AG10803 (cell line): ENCODE results near the gene PODXL2.

Experiments
- DNase-seq: peaks from one replicate; pipeline ENCODE4 v3.0.0; 2010; ENCODE audit warnings: low read depth
- H3K4me3 ChIP-seq: 2 replicates; pipeline ENCODE4 v1.5.1; 2011; ENCODE audit warnings: mild to moderate bottlenecking, low read length, control low read depth
- CTCF ChIP-seq: conservative IDR thresholded peaks from 2 replicates; pipeline ENCODE4 v1.5.1; 2011; ENCODE audit warnings: mild to moderate bottlenecking, low read length, control low read depth, inconsistent platforms

Gene PODXL2

GRCh38 chr3:127660621-127661251 is 31.8 kb downstream of the PODXL2 start:
- no peak overlapping the region for H3K4me3 ChIP-seq
- no peak for TF ChIP-seq CTCF
- DNase-seq, result no peak

GRCh38 chr3:127661600-127661999 is 32.6 kb downstream of the PODXL2 start:
- H3K4me3 ChIP-seq, result no peak overlapping the region
- no peak for TF ChIP-seq CTCF
- no peak for DNase-seq

GRCh38 chr3:127662001-127662469 is 33.0 kb downstream of the PODXL2 start:
- TF ChIP-seq CTCF, result no peak
- DNase-seq, result no peak
- no peak overlapping the region for H3K4me3 ChIP-seq

GRCh38 chr3:127663151-127663550 is 34.2 kb downstream of the PODXL2 start:
- DNase-seq, result no peak
- TF ChIP-seq CTCF, result no peak
- no peak overlapping the region for H3K4me3 ChIP-seq

- DNase-seq, result no peak
- no peak overlapping the region for H3K4me3 ChIP-seq
- TF ChIP-seq CTCF, result no peak
Measured at GRCh38 chr3:127665165-127665564, 36.2 kb downstream of the PODXL2 start.

GRCh38 chr3:127665586-127665985 is 36.6 kb downstream of the PODXL2 start:
- peak; percentile 40 for DNase-seq
- TF ChIP-seq CTCF, result no peak

GRCh38 chr3:127666676-127667075 is 37.7 kb downstream of the PODXL2 start:
- no peak for TF ChIP-seq CTCF
- no peak for DNase-seq
- H3K4me3 ChIP-seq, result no peak overlapping the region

More at GRCh38 chr3:127665586-127665985, 36.6 kb downstream of the PODXL2 start:
- no peak overlapping the region for H3K4me3 ChIP-seq
